ENCODE results near the gene PHGDH. TPM values are rescaled to one million over a fixed set of nuclear protein-coding genes. Genes with fewer than 3 reads are reported as not detected.

PHGDH gene
- total RNA-seq, 1 experiment from 2014 or later, result 592 TPM

- no peak for TF ChIP-seq FOXP4 (CRISPR knock-in tag; IDR thresholded peaks at IDR 0.05)
- TF ChIP-seq OVOL2 (CRISPR knock-in tag; IDR thresholded peaks at IDR 0.05; ENCODE audit: borderline replicate concordance), result no peak
- TF ChIP-seq NR2C2 (CRISPR knock-in tag; IDR thresholded peaks at IDR 0.05), result no peak
- TF ChIP-seq, protein P1, sequence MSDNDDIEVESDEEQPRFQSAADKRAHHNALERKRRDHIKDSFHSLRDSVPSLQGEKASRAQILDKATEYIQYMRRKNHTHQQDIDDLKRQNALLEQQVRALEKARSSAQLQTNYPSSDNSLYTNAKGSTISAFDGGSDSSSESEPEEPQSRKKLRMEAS (CRISPR knock-in tag; IDR thresholded peaks at IDR 0.05), result 0 out of 2 replicates have a peak, but pooled peaks have one; percentile 14
- TF ChIP-seq AR (CRISPR knock-in tag; IDR thresholded peaks at IDR 0.05), result no peak
- no peak for TF ChIP-seq ZNF219 (CRISPR knock-in tag; IDR thresholded peaks at IDR 0.05; ENCODE audit: borderline replicate concordance)
- TF ChIP-seq ZNF121 (CRISPR knock-in tag; IDR thresholded peaks at IDR 0.05), result no peak
- TF ChIP-seq TEAD1 (CRISPR knock-in tag; IDR thresholded peaks at IDR 0.05), result no peak
- TF ChIP-seq, protein P2, sequence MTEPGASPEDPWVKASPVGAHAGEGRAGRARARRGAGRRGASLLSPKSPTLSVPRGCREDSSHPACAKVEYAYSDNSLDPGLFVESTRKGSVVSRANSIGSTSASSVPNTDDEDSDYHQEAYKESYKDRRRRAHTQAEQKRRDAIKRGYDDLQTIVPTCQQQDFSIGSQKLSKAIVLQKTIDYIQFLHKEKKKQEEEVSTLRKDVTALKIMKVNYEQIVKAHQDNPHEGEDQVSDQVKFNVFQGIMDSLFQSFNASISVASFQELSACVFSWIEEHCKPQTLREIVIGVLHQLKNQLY (CRISPR knock-in tag; IDR thresholded peaks at IDR 0.05), result no peak
- TF ChIP-seq FOXP1 (CRISPR knock-in tag; IDR thresholded peaks at IDR 0.05; ENCODE audit: borderline replicate concordance), result no peak
- no peak for TF ChIP-seq TP53 (CRISPR knock-in tag; IDR thresholded peaks at IDR 0.05)
- TF ChIP-seq SP1 (CRISPR knock-in tag; conservative IDR thresholded peaks at IDR 0.05), result no peak
- TF ChIP-seq JAZF1 (CRISPR knock-in tag; IDR thresholded peaks at IDR 0.05), result no peak
These were observed 1.5 kb downstream of the PHGDH start (continued) for GRCh38 chr1:119713039-119713748.

- Mint-ChIP-seq H3K27me3 (ENCODE audit: low read depth) (no peaks in the 10 kb centered on the region; the same call in 1 of the 2 replicates), H3K9me3 (no peaks in the 10 kb centered on the region), H3K36me3 (peaks cover 5% of the 10 kb centered on the region), H3K27ac (peak overlapping the region; percentile 98), H3K4me3 (peak overlapping the region; percentile 85), H3K4me1 (peaks cover 61% of the 10 kb centered on the region)
- peak; percentile 40 for DNase-seq (ENCODE audit: low spot score)
- ChIA-PET POLR2A (interaction anchor here (0.6 to 3.3 kb wide), 5 partner anchors 30 to 67 kb away, joined by 3 to 19 read pairs (median 4); no protein-coding TSS in a partner anchor), CTCF (interaction anchor here (4.2 to 4.7 kb wide), 2 partner anchors 38 to 102 kb away, joined by 20 to 39 read pairs; no protein-coding TSS in a partner anchor)
- ATAC-seq, result peak; percentile 55
- TF ChIP-seq, protein P3, sequence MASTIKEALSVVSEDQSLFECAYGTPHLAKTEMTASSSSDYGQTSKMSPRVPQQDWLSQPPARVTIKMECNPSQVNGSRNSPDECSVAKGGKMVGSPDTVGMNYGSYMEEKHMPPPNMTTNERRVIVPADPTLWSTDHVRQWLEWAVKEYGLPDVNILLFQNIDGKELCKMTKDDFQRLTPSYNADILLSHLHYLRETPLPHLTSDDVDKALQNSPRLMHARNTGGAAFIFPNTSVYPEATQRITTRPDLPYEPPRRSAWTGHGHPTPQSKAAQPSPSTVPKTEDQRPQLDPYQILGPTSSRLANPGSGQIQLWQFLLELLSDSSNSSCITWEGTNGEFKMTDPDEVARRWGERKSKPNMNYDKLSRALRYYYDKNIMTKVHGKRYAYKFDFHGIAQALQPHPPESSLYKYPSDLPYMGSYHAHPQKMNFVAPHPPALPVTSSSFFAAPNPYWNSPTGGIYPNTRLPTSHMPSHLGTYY (CRISPR knock-in tag; IDR thresholded peaks at IDR 0.05), result no peak
- 0 out of 2 replicates have a peak, but pooled peaks have one; percentile 31 for TF ChIP-seq ZNF263 (CRISPR knock-in tag; IDR thresholded peaks at IDR 0.05; ENCODE audit: low read depth)
These were observed 2.2 kb downstream of the PHGDH start for GRCh38 chr1:119713749-119714456.
